GM12875 (cell line): ENCODE measurements around the gene THSD8.
"Not testable (repeated sequence)": the region's sequence is repeated elsewhere in the genome, so short reads cannot be mapped to it uniquely, and the experiment has no call there.

ENCODE experiments used
- H3K4me3 ChIP-seq: one replicate; pipeline ENCODE4 v1.5.1; 2011; ENCODE audit warnings: low read depth, low read length, control low read depth
- TF ChIP-seq, protein P1 (sequence below): IDR thresholded peaks from 2 replicates; pipeline ENCODE4 v1.5.1; 2011; ENCODE audit warnings: low read depth, mild to moderate bottlenecking, control low read depth, inconsistent platforms, low read length, moderate library complexity, borderline replicate concordance; ENCODE audit not compliant: insufficient read depth

The THSD8 gene

DNA sequence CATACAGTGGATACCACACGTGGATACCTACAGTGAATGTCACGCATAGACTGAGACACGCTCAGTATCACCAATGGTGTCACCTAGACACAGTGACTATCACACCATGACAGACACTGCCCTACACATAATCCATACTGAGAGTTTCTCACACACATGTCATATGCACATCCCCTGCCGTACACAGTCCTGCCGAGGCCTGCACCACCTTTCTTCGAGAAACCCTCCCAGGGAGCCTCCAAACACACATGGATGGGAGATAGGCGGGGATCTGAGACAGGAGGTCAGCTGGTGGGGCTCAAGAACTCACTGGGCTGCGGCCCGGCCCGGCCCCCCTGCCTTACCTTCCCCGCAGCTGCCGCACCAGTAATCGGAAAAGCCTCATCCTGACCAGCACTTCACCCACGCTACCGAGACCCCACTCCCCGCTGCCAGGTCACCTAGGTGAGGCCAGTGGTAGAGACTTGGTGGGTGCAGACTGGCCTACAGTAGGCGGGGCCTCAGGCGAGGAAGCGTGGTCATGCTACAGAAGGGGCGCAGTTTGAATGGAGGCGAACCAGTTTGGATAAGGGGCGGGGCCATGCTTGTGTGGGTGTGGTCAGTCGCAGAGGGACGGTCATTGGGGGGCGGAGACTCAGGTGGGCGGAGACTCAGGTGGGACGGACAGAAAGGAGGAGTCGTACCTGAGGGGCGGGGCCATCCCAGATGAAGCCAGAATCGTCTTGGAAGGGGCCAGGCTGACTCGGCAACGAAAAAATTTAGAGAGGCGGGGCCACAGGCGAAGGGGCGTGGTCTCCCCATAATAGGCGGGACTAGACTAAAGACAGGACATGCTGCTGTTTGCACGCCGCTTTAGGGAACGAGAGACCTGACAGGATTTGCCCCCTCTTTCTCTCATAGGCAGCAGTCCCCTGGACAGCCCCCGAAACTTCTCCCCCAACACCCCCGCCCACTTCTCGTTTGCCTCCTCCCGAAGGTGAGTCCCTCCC is 38.5 kb downstream of the THSD8 start:
- TF ChIP-seq, protein P1, sequence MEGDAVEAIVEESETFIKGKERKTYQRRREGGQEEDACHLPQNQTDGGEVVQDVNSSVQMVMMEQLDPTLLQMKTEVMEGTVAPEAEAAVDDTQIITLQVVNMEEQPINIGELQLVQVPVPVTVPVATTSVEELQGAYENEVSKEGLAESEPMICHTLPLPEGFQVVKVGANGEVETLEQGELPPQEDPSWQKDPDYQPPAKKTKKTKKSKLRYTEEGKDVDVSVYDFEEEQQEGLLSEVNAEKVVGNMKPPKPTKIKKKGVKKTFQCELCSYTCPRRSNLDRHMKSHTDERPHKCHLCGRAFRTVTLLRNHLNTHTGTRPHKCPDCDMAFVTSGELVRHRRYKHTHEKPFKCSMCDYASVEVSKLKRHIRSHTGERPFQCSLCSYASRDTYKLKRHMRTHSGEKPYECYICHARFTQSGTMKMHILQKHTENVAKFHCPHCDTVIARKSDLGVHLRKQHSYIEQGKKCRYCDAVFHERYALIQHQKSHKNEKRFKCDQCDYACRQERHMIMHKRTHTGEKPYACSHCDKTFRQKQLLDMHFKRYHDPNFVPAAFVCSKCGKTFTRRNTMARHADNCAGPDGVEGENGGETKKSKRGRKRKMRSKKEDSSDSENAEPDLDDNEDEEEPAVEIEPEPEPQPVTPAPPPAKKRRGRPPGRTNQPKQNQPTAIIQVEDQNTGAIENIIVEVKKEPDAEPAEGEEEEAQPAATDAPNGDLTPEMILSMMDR = no peak
- no peak overlapping the region for H3K4me3 ChIP-seq

DNA sequence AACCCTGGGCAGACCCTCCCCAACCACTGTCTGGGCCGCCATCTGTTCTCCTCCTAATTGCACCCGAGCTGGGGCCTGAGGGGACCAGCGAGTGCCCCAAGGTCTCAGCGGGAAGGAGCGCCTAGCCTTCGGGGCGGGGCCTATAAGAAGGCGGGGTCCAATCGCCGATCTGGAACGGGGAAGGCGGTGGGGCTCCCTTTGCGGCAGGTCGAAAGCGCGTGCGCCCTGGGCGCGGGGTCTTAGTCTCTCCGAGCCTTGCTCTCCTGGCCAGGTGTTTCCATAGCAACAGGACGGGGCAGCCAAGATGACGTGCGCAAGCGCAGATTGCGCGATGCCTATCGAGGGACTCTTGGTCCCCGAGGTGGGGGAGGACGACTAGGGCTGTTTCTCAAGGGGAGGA is 39.2 kb downstream of the THSD8 start:
- H3K4me3 ChIP-seq = no peak overlapping the region
- TF ChIP-seq, protein P1 = no peak

DNA sequence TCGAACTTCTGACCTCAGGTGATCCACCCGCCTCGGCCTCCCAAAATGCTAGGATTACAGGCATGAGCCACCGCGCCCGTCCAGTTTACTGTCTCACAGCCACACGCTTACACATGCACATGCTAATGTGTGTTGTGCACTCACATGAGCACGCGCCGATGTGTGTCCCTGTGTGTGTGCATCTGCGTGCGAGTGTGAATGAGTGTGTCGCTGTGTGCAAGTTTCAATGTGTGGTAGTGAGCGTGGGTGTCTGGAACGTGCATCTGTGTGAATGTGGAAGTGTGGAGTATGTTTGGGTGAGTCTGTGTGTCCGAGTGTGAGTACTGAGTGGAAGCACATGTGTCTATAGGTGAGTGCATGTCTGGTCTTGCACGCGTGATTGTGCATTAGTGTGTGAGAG is 40.6 kb downstream of the THSD8 start:
- H3K4me3 ChIP-seq = no peak overlapping the region
- TF ChIP-seq, protein P1 = no peak

DNA sequence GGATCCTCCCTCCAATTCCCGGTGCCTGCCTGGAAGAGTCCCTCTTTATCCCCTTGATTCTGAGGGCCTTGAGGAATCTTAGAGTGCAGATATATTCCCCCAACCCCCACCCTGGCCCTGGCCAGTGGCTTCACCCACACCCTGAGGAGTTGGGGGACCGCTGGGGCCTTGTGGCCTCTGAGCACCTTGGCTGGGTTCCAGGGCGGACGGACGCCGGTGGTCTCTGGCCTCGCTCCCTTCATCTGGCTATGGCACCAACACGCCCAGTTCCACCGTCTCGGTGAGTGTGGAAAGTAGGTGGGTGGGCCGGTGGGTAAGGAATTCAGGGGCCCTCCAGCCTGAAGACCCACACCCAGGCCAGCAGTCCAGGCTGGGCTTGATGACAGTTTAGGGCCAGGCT is 41.5 kb downstream of the THSD8 start:
- TF ChIP-seq, protein P1 = no peak
- no peak overlapping the region for H3K4me3 ChIP-seq

DNA sequence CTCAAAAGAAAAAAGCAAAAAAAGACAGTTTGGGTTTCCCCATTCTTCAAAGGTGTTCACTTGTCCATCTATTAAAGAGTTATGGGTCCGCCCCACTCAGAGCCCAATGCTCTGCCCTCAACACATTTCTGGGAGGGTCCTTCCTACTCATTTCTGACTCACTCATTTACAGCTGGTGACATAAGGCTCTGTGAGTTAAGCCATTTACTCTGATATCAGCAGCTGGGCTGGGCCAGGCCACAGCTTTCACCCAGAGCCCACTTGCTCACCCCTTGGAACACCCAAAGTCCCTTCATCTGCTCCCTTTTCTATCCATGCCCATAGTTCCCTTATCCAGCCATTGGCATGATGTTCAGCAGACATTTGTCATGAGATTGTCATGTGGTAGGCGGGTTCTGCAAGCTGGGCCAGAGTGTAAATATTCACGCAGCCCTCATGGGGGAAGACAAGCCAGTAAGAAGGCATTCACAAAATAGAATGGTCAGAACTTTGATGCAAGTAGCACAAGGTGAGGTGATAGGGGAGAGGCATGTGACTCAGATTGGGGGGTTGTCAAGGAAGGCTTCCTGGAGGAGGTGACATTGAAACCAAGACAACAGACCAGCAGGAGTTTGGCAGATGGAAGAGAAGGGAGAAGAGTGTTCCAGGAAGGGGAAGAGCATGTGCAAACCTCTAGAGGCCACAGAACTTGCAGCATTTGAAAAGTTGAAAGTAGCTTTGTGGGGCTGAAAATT is 42.3 kb downstream of the THSD8 start:
- TF ChIP-seq, protein P1 = no peak
- H3K4me3 ChIP-seq = no peak overlapping the region

DNA sequence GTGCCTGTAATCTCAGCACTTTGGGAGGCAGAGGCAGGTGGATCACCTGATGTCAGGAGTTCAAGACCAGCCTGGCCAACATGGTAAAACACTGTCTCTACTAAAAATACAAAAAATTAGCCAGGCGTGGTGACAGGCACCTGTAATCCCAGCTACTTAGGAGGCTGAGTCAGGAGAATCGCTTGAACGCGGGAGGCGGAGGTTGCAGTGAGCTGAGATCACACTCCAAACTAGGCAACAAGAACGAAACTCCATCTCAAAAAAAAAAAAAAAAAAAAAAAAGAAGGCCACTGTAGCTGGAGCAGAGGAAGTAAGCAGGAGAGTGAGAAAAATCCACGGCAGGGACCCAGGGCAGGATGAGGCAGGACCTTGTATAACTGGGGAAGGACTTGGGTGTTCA is 44.7 kb downstream of the THSD8 start:
- H3K4me3 ChIP-seq = not testable (repeated sequence)

DNA sequence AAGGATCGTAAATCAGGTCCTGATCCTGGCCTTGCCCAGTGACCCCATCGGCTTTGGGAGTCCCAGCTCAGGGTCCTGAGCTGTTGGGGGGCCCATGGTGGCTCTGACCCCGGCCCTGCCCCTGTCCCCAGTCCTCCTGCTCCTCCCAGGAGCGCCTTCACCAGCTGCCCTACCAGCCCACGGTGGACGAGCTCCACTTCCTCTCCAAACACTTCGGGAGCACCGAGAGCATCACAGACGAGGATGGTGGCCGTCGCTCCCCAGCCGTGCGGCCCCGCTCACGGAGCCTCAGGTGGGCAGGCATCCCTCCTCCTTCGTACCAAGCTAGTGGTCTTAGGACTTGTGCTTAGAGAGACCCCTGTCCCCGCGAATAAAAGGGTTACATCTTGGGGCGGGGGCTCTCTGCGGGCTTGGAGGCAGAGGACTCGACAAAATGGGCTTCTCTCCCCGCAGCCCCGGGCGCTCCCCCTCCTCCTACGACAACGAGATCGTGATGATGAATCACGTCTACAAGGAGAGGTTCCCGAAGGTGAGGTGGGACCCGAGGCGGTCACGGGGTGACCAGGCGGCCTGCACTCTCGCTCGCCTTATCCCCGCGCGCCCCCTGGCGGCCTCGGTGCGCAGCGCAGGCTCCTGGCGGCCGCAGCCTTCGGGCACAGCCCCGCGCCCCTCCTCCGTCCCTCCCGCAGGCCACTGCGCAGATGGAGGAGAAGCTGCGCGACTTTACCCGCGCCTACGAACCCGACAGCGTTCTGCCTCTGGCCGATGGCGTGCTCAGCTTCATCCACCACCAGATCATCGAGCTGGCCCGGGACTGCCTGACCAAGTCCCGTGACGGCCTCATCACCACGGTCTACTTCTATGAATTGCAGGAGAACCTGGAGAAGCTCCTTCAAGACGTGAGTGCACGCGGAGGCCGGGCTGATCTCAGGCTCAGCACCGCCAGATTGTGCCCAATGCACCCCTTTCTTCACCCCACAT is 45.6 kb downstream of the THSD8 start:
- H3K4me3 ChIP-seq = no peak overlapping the region
- TF ChIP-seq, protein P1 = peak; percentile 99
